Measurements from ENCODE around the gene RARA. TPM values are rescaled to one million over a fixed set of nuclear protein-coding genes. Genes with fewer than 3 reads are reported as not detected.
"Not testable (repeated sequence)": the region's sequence is repeated elsewhere in the genome, so short reads cannot be mapped to it uniquely, and the experiment has no call there.

Gene RARA
- total RNA-seq, 4 donors from 2014 or later, result 26.2 to 53.5 (median 52.2) TPM

- Histone ChIP-seq H3K27me3 (no peaks in the 10 kb centered on the region), H3K4me1 (no peaks in the 10 kb centered on the region), H3K4me3 (no peak overlapping the region), H3K36me3 (no peaks in the 10 kb centered on the region), H3K9me3 (no peaks in the 10 kb centered on the region), H3K27ac (replicated peaks in 1 of 4) (no peak overlapping the region)
- DNase-seq (ENCODE audit: extremely low spot score), result no peak
- intact Hi-C loops (cut with DNase I), result loop anchor here (5.0 kb wide), 1 partner anchor 40 kb away; no protein-coding TSS in a partner anchor
- WGBS, result 93% methylated on average over 2 of the region's 2 CpGs
- TF ChIP-seq EP300 (IDR thresholded peaks at IDR 0.05) (no peak), CTCF (IDR thresholded peaks at IDR 0.05) (no peak), POLR2A (IDR thresholded peaks at IDR 0.05; ENCODE audit: low read depth) (no peak), POLR2AphosphoS5 (IDR thresholded peaks at IDR 0.05) (no peak)
Observed at GRCh38 chr17:40372031-40372430, 63.1 kb downstream of the RARA start.

- H3K27ac ChIP-seq (replicated peaks in 1 of 4); H3K4me3 ChIP-seq; H3K9me3 ChIP-seq; H3K36me3 ChIP-seq; H3K4me1 ChIP-seq; H3K27me3 ChIP-seq; DNase-seq (ENCODE audit: extremely low spot score): not testable (repeated sequence)
- 67% methylated on average over 4 of the region's 4 CpGs for WGBS
- intact Hi-C loops (cut with DNase I), result loop anchor here (5.0 kb wide), 1 partner anchor 40 kb away; no protein-coding TSS in a partner anchor
Observed at GRCh38 chr17:40372644-40373043, 63.7 kb downstream of the RARA start.

GRCh38 chr17:40373324-40373723 is 64.3 kb downstream of the RARA start:
- 76% methylated on average over 4 of the region's 4 CpGs for WGBS
- Histone ChIP-seq H3K4me1 (no peaks in the 10 kb centered on the region), H3K9me3 (no peaks in the 10 kb centered on the region), H3K27me3 (no peaks in the 10 kb centered on the region), H3K27ac (replicated peaks in 1 of 4) (no peak overlapping the region), H3K36me3 (no peaks in the 10 kb centered on the region), H3K4me3 (no peak overlapping the region)
- intact Hi-C loops (cut with DNase I), result loop anchor here (5.0 kb wide), 1 partner anchor 39 kb away; no protein-coding TSS in a partner anchor
- DNase-seq (ENCODE audit: extremely low spot score), result no peak
- no peak for TF ChIP-seq EP300 (IDR thresholded peaks at IDR 0.05)
- no peak for TF ChIP-seq POLR2AphosphoS5 (IDR thresholded peaks at IDR 0.05)
- TF ChIP-seq POLR2A (IDR thresholded peaks at IDR 0.05; ENCODE audit: low read depth), result no peak
- TF ChIP-seq CTCF (IDR thresholded peaks at IDR 0.05), result no peak

- Histone ChIP-seq H3K36me3 (no peaks in the 10 kb centered on the region), H3K9me3 (no peaks in the 10 kb centered on the region), H3K27ac (replicated peaks in 1 of 4) (no peak overlapping the region), H3K4me3 (no peak overlapping the region), H3K27me3 (no peaks in the 10 kb centered on the region), H3K4me1 (no peaks in the 10 kb centered on the region)
- WGBS, result 81% methylated on average over 7 of the region's 8 CpGs
- intact Hi-C loops (cut with DNase I), result loop anchor here (5.0 kb wide), 1 partner anchor 38 kb away; no protein-coding TSS in a partner anchor
- no peak for DNase-seq (ENCODE audit: extremely low spot score)
- TF ChIP-seq EP300 (IDR thresholded peaks at IDR 0.05), result no peak
- no peak for TF ChIP-seq CTCF (IDR thresholded peaks at IDR 0.05)
- TF ChIP-seq POLR2AphosphoS5 (IDR thresholded peaks at IDR 0.05), result no peak
- no peak for TF ChIP-seq POLR2A (IDR thresholded peaks at IDR 0.05; ENCODE audit: low read depth)
Observed at GRCh38 chr17:40373999-40374398, 65.0 kb downstream of the RARA start.

- no peak overlapping the region for H3K27ac ChIP-seq (replicated peaks in 1 of 4)
- H3K36me3 ChIP-seq, result no peaks in the 10 kb centered on the region
- no peak for TF ChIP-seq POLR2A (IDR thresholded peaks at IDR 0.05; ENCODE audit: low read depth)
- TF ChIP-seq CTCF (IDR thresholded peaks at IDR 0.05), result no peak
- no peak for TF ChIP-seq EP300 (IDR thresholded peaks at IDR 0.05)
- TF ChIP-seq POLR2AphosphoS5 (IDR thresholded peaks at IDR 0.05), result no peak
- no peak for DNase-seq (ENCODE audit: extremely low spot score)
- H3K9me3 ChIP-seq, result no peaks in the 10 kb centered on the region
- H3K4me1 ChIP-seq, result no peaks in the 10 kb centered on the region
- H3K27me3 ChIP-seq, result no peaks in the 10 kb centered on the region
- no peak overlapping the region for H3K4me3 ChIP-seq
- intact Hi-C loops (cut with DNase I), result loop anchor here (5.0 kb wide), 1 partner anchor 37 kb away; no protein-coding TSS in a partner anchor
- 90% methylated on average over 14 of the region's 14 CpGs for WGBS
Observed at GRCh38 chr17:40374821-40375498, 66.0 kb downstream of the RARA start.

- H3K9me3 ChIP-seq; H3K4me1 ChIP-seq; H3K27me3 ChIP-seq; H3K36me3 ChIP-seq; intact Hi-C loops (cut with DNase I); H3K4me3 ChIP-seq; H3K27ac ChIP-seq (replicated peaks in 1 of 4): not testable (repeated sequence)
- peak; percentile 29 for DNase-seq (ENCODE audit: extremely low spot score)
- no CpG with 5 or more reads among the region's 21 CpGs for WGBS
Observed at GRCh38 chr17:40375786-40376185, 66.8 kb downstream of the RARA start.

GRCh38 chr17:40376541-40376940 is 67.6 kb downstream of the RARA start:
- intact Hi-C loops (cut with DNase I); H3K9me3 ChIP-seq; H3K27ac ChIP-seq (replicated peaks in 1 of 4); H3K4me3 ChIP-seq; DNase-seq (ENCODE audit: extremely low spot score); H3K4me1 ChIP-seq; H3K36me3 ChIP-seq; H3K27me3 ChIP-seq: not testable (repeated sequence)
- 77% methylated on average over 6 of the region's 6 CpGs for WGBS
